ENCODE data around the gene CLIC3. TPM values are rescaled to one million over a fixed set of nuclear protein-coding genes. Genes with fewer than 3 reads are reported as not detected.

Gene CLIC3, protein sequence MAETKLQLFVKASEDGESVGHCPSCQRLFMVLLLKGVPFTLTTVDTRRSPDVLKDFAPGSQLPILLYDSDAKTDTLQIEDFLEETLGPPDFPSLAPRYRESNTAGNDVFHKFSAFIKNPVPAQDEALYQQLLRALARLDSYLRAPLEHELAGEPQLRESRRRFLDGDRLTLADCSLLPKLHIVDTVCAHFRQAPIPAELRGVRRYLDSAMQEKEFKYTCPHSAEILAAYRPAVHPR
- not detected in 2 replicates for total RNA-seq (2014; rRNA removed; shearing (Covaris generic); ENCODE audit: low replicate concordance)

DNA sequence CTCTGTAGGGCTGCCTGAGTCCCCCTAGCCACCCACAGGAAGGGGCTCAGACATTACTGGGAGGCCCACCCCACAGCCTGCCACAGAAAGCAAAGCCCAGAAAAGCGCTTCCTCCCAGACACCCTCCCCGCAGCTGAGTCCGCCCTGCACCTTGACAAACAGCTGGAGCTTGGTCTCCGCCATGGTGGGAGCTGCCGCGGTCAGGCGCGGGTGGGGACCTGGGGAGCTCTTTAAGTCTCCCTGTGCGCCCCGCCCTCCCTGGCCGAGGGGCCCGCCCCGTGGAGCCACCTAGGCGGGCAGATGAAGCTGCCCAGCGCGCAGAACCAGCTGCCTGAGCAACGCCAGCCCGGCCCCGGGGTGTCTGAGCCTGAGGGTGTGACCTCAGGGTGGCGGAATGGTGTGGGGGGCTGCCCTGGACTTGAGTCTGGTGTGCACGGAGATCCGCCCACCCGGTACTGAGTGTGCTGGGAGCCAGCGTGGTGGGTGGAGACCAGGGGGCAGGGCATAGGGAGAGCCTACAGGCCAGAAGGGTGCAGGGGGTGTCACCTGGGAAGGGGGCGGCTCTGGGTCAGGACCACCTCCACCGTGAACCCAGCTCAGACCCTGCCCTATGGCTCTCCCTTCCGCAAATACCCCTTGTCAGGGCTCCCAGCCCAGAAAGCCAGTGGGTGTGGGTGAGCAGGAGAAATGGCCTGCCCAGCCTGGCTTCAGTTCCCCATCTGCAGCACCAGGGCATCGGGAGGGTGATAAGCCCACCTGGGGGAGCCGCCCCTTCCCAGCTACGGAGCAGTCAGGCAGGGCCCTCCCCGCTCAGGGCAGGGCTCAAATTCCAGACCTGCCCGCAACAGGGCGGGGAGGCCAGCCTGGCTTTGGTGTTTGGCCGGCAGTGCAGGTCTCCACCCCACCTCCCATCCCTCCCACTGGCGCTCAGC is at the start of gene CLIC3:
Gene CLIC3 (minus strand): TSS at position 208 of the 932 bp plus-strand sequence. CDS start 25 bp downstream, at position 183.
- no peak for DNase-seq (ENCODE audit: low read depth)

DNA sequence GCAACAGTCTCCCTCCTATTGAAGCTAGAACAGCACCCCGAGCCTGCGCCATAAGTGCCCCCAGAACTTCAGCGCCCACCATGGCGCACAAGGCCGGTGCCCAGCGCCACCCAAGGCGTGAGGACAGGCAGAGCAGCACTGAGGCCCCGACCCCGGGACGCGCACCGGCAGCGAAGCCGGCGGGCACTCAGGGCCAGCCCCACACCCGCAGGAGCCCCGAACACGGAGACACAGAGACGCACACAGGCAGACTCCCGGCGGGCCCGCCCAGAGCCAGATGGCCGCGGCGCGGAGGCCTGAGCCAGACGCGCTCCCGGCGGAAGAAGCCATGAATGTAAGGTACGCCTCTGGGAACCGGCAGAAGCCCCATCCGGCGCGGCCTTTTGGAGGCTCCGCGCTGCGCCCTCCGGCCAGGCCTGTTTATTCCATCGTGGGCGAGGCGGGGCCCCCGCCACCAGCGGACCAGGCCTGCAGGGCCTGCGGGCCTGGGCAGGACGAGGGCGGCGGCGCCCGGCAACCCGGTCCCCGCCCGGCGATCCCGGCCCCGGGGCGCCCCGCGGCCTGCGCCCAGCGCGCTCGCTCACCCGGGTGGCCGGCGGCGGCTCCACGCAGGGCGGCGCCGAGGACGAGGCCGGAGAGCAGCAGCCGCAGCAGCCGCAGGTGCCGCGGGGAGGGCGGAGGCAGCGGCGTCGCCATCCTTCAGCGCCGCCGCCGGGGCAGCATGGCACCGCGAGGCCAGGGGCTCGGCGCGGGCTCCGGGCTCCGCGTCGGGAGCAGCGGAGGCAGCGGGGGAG is 49.1 kb upstream of the CLIC3 start:
- no peak for DNase-seq (ENCODE audit: low read depth)
- in situ Hi-C loops (cut with HindIII; ENCODE audit: low pct_unique_long_range_greater_than_20kb, low sequenced_read_pairs): no loop called here

More for the DNA sequence above, at the start of gene CLIC3:
- in situ Hi-C loops (cut with HindIII; ENCODE audit: low pct_unique_long_range_greater_than_20kb, low sequenced_read_pairs): no loop called here

DNA sequence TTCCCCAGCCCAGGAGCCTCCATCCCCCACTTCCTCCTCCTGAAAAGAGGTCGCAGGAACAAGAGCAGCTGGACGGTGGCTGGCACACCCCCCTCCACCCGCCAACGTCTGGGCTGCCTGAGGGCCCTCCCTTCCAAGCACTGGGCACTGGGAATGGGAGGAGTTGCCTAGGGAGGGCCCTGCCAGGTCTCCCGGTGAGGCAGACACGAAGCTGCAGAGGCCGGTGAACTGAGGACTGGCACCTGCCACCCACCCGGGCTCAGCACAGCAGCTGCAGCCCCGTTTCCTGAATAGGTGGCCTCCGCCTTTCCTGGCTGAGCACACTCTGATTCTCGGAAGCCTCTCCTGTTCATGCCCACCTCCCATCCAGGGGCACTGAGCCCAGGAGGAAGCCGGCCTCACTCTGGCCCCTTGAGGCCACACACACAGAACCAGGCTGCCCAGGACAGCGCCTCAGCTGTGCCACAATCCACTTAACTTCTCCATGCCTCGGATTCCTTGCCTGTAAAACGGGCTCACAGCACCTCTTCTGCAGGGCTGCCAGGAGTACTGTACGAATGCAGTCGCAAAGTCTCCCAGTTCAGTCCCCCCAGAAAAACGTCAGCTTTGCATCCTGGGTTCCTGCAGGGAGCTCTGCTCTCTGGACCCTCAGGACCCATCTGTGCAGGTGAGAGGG is 48.3 kb upstream of the CLIC3 start:
- in situ Hi-C loops (cut with HindIII; ENCODE audit: low pct_unique_long_range_greater_than_20kb, low sequenced_read_pairs): no loop called here
- DNase-seq (ENCODE audit: low read depth): peak; percentile 29

DNA sequence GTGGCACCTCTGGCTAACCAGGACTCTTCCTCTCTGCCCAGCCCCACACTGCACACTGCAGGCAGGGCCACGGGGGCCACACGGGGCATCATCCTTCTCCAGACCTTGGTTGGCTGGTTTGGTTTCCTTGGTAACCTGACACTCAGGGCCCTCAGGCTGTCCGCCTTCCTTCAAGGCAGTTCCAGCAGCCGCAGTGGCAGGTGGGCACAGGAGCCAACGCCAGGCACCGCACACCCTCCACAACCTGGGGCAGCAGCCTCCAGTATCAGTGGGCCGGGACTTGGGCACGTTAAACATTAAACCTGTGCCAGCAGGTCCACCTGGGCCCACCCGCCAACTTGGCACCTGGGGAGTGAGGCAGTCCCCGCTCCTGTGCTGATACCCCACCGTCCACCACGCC is 47.7 kb upstream of the CLIC3 start:
- no peak for DNase-seq (ENCODE audit: low read depth)
- in situ Hi-C loops (cut with HindIII; ENCODE audit: low pct_unique_long_range_greater_than_20kb, low sequenced_read_pairs): no loop called here

DNA sequence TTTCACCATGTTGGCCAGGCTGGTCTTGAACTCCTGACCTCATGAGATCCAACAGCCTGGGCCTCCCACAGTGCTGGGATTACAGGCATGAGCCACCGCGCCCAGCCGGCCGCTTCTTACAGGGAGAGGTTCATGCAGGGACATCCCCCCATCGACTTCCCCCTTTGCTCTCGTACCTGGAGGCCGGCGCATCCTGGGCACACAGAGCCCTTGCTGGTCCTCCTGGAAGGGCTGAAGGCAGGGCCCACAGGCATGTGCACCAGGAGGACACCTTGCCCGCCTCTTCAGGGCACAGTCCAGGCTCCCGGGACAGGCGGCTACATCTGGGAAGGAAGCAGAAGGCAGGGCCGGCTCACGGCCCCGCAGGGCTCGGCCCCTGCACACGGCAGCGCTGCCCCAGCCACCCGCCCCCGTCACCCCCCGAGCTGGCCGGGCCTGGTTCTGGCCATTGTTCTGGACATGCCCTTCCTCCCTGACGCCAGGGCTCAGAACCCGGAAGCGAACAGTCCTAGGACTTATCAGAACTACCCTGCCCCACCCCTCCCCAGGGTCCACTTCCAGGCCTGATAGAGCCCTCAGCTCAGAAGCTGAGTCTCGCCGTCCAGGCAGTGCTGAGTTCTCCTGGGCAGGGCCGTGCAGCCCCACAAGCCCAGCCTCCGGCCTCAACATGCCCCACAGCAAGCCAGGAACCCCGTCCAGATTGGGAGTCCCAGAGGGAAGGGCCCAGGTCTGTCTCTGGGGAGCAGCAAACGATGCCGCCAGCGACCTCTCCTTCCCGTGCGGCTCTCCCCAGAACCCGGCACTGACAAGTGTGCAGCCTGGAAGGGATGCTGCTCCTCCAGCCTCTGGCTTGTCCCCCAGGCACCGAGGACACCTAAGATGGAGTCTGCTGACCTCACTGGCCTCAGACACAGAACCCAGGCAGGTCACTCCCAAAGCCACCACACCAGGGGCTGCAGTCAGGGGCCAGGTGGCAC is 46.7 kb upstream of the CLIC3 start:
- no peak for DNase-seq (ENCODE audit: low read depth)
- in situ Hi-C loops (cut with HindIII; ENCODE audit: low pct_unique_long_range_greater_than_20kb, low sequenced_read_pairs): no loop called here

DNA sequence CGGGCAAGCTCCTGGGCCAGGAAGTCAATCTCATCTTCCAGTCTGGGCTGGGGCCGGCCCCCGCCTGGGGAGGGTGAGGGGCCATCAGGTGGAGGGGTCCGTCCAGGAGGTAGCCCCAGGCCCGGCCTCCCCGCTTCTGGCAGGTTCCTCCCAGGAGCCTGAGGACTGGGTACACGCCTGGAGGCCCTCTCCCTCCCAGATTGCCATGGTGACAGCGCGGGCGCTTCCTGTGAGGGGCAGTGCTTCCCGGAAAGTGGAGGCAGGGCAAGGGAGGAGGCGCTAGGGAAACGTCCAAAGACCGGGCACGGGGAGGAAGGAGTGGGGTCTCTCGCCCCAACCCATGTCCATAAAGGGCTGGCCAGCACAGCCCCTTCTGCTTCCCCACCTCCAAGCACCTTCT is 44.8 kb upstream of the CLIC3 start:
- in situ Hi-C loops (cut with HindIII; ENCODE audit: low pct_unique_long_range_greater_than_20kb, low sequenced_read_pairs): no loop called here
- DNase-seq (ENCODE audit: low read depth): no peak

DNA sequence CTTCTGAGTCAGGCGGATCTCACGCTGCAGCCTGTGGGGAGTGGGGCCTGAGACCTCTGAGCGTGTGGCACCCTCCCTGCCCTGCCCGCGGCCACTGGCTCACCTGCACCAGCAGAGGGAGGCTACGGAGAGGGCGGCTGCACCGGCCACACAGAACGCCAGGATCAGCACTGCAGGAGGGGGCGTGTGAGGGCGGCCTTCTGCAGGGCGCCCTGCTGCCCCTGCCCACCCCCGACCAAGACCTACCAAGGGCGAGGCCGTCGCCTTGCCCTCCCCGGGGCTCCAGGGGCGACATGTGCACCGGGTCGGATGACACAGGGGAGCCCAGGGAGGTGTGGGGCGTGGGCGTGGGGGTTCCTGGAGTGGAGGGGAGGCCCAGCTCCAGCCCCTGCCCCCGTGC is 44.2 kb upstream of the CLIC3 start:
- in situ Hi-C loops (cut with HindIII; ENCODE audit: low pct_unique_long_range_greater_than_20kb, low sequenced_read_pairs): no loop called here

DNA sequence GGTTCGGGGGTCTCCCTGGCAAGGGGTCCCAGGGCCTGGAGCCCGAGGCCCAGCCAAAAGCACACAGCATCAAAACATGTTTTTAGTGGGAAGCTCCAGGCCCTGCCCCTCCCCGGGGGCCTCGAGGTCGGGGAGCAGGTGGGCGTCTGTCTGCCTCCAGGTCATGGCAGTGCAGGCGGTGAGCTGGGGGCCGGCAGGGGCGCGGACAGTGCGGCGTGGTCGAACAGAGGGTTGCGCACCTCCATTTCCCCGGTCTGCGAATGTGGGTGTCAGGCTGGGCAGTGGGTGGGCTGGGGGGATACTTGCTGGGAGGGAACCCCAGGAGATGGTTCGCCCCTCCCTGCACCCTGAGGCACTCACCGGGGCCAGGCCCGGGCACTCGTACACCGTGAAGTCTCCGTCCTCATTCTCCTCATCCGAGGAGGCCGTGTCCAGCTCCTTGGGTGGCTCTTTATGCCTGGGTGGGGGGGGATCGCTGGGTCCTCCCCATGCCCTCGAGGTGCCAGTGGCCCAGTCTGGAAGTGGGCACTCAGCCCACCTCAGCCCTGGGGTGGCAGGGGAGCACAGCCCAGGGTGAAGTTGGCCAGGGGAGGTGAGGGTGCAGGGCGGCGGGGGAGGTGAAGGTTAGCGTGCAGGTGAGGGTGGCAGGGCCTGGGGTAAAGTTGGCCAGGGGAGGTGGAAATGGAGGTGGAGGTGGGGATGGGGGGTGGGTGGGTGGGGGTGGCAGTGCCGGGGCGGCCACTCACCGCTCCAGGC is 43.4 kb upstream of the CLIC3 start:
- DNase-seq (ENCODE audit: low read depth): no peak
- in situ Hi-C loops (cut with HindIII; ENCODE audit: low pct_unique_long_range_greater_than_20kb, low sequenced_read_pairs): no loop called here

More for the DNA sequence above, 44.2 kb upstream of the CLIC3 start:
- no peak for DNase-seq (ENCODE audit: low read depth)

DNA sequence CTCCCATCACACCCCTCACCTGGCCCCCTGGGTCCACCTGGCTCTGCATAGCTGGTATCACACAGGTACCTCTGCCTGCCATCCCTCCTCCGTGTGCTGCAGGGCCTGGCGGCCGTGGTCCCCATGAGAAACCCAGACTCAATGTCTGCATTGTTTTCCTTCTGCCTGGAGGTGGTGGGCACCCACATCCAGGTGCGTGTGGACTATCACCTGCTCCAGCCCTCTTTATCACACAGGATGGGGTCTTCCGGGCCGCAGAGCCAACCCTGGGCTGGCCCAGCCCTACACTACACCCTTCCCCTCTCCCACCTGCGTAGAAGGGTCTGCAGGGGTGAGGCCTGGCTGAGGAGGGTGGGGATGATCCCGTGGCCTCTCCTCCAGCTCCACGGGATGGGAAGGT is 42.5 kb upstream of the CLIC3 start:
- in situ Hi-C loops (cut with HindIII; ENCODE audit: low pct_unique_long_range_greater_than_20kb, low sequenced_read_pairs): no loop called here
- no peak for DNase-seq (ENCODE audit: low read depth)

DNA sequence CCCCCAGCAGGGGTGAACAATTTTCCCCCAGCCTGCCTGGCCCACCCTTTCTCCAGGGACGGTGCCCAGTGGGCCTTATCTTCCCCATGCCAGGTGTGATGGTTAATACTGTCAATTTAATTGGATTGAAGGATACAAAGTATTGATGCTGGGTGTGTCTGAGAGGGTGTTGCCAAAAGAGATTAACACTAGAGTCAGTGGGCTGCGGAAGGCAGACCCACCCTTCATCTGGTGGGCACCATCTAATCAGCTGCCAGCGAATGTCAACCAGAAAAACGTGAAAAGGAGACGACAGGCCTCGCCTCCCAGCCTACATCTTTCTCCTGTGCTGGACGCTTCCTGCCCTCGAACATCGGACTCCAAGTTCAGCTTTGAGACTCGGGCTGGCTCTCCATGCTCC is 41.1 kb upstream of the CLIC3 start:
- in situ Hi-C loops (cut with HindIII; ENCODE audit: low pct_unique_long_range_greater_than_20kb, low sequenced_read_pairs): no loop called here

DNA sequence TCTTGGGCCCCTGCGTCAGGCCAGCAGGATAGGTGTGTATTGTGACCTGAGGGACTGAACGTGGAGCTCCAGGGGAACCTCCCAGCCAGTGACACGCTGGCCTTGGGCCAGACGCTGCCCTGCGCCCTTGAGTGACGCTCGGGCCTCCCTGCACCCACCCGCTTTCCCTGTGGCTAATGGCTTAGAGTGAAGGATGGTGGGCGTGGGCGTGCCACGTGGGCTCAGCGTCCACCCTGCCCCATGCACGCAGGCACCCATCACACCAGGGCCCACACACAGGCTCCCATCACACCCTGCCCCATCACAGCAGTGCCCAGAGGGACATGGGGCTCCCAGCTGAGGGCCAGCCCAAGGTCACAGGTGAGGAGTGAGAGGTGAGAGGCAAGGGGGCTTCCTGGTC is 40.7 kb upstream of the CLIC3 start:
- DNase-seq (ENCODE audit: low read depth): no peak
- in situ Hi-C loops (cut with HindIII; ENCODE audit: low pct_unique_long_range_greater_than_20kb, low sequenced_read_pairs): no loop called here

More for the DNA sequence above, 41.1 kb upstream of the CLIC3 start:
- DNase-seq (ENCODE audit: low read depth): no peak

DNA sequence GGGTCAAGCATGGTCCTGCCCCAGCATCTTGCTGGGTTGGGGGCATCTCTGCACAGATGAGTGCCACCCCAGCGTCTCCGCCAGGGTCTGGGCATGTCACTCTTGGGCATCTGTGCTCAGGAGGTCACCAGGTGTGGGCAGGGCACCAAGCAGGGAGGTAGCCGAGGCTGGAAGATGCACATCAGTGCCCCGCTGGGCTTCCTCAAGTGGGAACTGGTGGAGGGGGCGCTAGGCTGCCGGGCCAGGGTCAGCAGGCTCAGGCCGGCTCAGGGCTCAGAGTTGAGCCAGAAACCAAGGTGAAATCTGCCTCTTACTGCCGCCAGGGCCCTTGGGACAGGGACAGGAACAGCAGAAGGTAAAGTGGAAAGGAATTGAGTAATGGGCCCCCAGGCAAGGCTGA is 39.6 kb upstream of the CLIC3 start:
- no peak for DNase-seq (ENCODE audit: low read depth)
- in situ Hi-C loops (cut with HindIII; ENCODE audit: low pct_unique_long_range_greater_than_20kb, low sequenced_read_pairs): no loop called here

DNA sequence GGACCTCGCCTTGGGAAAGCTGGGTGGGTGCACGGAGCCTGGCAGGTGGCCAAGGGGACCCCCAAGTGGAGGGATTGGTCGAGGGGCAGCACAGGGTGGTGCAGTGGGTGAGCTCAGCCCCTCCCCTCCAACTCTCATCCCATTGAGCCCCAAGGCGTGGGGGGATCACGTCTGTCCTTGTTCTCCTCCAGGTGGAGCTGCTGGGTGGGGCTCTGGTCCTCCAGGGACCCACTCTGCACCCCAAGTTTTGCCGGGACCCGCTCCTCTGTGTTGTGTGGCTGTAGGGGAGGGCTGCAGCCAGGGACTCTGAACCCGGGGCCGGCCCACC is 39.1 kb upstream of the CLIC3 start:
- no peak for DNase-seq (ENCODE audit: low read depth)
- in situ Hi-C loops (cut with HindIII; ENCODE audit: low pct_unique_long_range_greater_than_20kb, low sequenced_read_pairs): no loop called here

DNA sequence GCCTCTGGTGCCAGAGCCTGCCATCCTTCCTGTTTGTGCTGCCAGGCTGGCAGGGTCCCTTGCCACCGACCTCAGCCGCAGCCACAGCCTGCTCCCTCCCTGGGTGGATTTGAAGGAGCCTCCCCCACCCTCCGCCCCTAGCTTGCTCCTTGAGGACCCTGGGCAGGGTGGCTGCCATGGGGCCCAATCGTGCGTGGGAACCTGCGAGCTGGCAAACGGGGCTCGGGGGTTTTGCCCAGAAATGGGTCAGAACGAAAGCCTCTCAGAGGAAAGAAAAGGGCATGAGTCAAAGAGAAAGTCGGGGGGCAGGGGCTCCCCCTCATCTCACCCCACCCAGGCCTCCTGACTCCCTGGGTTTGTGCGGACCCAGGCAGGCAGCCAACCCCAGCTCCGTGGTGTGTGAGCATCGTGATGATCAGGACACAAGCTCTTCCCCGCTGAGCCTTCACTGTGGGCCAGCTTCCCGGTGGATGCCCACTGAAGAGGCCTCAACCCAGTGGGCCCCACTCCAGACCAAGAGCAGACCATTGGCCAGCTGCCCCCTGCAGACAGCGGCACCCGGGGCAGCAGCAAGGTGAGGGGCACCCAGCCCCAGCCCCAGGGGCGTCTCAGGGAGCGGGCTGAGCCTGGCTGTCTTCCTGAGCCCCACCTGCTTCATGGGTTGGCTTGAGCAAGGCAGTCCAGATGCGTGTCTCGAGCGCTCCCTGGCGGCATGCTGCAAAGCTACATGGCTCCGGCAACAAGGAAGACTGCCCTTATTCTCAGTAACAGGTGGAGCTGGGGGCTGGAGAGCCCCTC is 38.5 kb upstream of the CLIC3 start:
- in situ Hi-C loops (cut with HindIII; ENCODE audit: low pct_unique_long_range_greater_than_20kb, low sequenced_read_pairs): no loop called here
- DNase-seq (ENCODE audit: low read depth): peak; percentile 58

DNA sequence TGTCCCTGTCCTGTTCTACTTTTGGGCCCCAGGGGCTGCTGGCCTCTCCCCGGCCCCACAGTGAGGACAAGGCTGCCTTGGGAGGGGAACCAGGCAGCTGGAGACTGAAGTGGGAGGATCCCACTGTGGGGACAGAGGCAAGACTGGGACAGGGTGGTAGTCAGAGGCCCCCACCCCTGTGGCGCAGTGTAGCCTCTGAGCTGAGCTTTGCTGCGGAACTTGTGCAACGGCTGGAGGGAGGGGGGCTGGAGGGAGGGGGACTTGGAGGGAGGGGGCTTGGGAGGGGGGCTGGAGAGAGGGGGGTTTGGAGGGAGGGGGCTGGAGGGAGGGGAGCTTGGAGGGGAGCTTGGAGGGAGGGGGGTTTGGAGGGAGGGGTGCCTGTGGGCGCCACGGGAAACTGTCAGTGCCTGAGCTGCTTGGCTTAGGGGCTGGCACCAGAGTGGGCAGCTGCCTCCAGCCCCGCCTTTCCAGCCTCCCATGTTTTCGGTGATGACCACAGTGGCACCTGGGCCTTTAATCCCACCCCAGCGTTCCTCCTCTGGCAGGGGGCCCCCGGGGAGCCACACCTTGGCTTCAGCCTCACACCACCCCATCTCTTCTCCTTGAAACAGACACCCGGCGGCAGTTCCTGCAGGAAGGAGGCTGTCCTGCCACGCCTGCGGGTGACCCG is 37.8 kb upstream of the CLIC3 start:
- in situ Hi-C loops (cut with HindIII; ENCODE audit: low pct_unique_long_range_greater_than_20kb, low sequenced_read_pairs): no loop called here
- DNase-seq (ENCODE audit: low read depth): no peak

All from Caki2 (cell line).